Thyroid gland (tissue), 4 donors: ENCODE results near the gene RDH13.

Experiments used
- POLR2A ChIP-seq, 2 donors: fragments of 450-650 bp; IDR thresholded peaks; one replicate each; pipeline ENCODE4 v1.6.1; 2017; ENCODE audit warnings: antibody characterized with exemption in 2 of 2, mild to moderate bottlenecking in 2 of 2, moderate library complexity in 1 of 2
- TF ChIP-seq, protein P1 (sequence below), 6 experiments: fragments of 200-600 bp in 3 of 6; fragments of 450-650 bp in 3 of 6; sonication (generic) in 3 of 6; IDR thresholded peaks; one replicate each; pipeline ENCODE4 v1.5.1; 2016 to 2019; ENCODE audit warnings: antibody characterized with exemption in 6 of 6, mild to moderate bottlenecking in 2 of 6, inconsistent platforms in 1 of 6, moderate library complexity in 1 of 6

DNA sequence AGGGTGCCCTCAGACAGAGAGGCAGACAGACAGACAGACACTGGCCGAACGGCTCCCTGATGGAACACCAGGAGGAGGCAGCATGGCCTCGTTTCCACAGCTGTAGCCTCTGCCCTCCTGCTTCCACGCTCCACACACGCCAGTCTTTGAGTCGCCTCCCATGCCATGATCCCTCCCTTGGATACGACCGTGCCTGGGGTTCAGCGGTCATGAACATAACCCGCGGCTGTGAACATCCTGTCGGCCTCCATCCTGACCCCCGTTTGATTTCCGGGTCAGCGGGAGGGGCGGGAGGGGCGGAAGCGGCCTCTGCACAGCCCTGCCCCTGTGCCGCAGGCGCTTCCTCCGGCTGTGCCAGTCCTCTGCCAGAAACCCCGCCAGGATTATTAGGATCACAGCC is 48.2 kb downstream of the RDH13 start:
- TF ChIP-seq POLR2A (IDR thresholded peaks at IDR 0.05), result no peak
- TF ChIP-seq, protein P1, sequence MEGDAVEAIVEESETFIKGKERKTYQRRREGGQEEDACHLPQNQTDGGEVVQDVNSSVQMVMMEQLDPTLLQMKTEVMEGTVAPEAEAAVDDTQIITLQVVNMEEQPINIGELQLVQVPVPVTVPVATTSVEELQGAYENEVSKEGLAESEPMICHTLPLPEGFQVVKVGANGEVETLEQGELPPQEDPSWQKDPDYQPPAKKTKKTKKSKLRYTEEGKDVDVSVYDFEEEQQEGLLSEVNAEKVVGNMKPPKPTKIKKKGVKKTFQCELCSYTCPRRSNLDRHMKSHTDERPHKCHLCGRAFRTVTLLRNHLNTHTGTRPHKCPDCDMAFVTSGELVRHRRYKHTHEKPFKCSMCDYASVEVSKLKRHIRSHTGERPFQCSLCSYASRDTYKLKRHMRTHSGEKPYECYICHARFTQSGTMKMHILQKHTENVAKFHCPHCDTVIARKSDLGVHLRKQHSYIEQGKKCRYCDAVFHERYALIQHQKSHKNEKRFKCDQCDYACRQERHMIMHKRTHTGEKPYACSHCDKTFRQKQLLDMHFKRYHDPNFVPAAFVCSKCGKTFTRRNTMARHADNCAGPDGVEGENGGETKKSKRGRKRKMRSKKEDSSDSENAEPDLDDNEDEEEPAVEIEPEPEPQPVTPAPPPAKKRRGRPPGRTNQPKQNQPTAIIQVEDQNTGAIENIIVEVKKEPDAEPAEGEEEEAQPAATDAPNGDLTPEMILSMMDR (IDR thresholded peaks at IDR 0.05), result no peak
